GM18868 (cell line): Measurements from ENCODE around the gene VAC14.

Experiments
- ATAC-seq: cut with Tn5 transposase; IDR thresholded peaks from one replicate; pipeline ENCODE4 v1.9.1; 2021; ENCODE audit warnings: mild to moderate bottlenecking, moderate library complexity; ENCODE audit not compliant: unreplicated experiment

Gene VAC14

GRCh38 chr16:70665806-70666735, 134.9 kb downstream of the VAC14 start:
- no peak for ATAC-seq

DNA sequence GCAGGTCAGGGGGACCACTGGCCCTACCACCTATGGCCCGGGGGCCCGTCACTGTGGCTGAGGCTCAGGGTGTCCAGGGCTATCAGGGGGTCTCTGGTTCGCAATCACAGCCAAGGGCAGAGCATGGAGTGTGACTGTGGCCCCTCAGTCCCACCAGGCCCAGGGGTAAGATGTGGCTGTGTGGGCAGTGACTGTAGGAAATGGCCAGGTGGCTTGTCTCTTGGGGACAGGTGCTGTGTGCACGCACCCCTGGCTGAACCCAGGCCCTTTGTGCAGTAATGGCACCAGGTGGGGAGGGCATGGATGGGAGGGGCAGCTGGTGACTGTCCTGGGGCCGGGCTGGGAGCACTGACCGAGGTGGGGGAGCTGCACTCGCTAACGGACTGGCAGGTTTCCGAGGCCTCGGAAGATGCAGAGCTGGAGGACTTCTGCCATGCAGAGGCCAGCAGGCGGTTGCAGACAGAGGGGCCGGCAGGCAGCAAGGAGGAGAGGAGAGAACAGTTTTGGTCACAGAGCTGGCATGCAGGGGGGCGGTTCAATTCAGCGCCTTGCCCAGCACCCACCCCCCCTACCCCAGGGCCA, 135.8 kb downstream of the VAC14 start:
- ATAC-seq, result no peak

GRCh38 chr16:70664325-70665112, 136.4 kb downstream of the VAC14 start:
- no peak for ATAC-seq

GRCh38 chr16:70663524-70664324, 137.2 kb downstream of the VAC14 start:
- no peak for ATAC-seq

- ATAC-seq, result no peak
Measured at GRCh38 chr16:70662991-70663523, 137.9 kb downstream of the VAC14 start.

DNA sequence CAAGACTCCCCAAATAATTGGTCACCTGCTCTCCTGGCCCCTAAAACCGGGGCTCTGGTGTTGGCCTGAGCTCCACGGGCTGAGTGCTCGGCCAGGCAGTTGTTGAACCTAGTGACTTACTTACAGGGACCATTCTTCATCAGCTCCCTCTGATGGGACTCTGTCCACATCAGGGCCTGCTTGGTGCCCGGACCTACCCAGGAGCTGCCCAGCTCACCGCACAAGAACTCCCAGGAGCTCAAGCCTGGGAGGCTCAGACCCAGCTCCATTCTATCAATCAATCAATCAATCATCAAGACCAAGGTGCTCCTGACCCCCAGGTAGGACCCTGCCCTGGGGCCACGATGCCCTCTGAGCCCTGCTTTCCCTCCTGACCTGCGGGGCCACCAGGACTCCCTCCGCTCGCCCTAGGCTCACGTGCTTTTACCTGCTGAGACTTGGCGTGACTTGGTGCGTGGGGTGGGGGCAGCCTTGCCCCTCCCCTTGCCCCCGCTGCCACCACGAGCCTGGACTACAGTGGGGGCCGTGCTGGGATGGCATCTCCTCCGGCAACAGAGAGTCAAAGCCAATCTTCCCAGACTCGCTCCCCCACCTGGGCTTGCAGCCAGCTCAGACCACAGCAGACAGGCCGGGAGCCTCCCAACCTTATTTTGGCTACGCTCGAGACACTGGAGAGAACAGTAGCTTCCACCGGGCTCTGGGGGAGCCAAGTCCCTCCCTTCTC, 138.9 kb downstream of the VAC14 start:
- no peak for ATAC-seq

DNA sequence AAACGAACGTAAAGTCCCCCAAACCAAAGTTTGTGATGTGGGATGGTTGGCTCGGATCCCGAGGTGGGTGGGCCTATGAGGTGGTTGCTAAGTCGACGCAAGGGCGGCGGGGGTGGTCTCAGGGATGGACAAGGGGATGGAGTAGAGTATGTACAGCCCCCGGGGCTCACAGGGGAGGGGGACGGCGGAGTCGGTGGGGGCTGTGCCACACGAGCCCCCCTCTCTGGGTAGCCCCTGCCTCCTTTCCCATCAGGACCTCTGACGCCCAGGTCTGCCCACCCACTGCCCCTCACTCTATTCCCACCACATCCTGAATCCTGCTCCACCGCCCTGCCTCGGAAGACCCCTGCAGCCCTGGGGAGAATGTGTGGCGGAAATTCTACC, 139.4 kb downstream of the VAC14 start:
- ATAC-seq, result no peak

- ATAC-seq, result no peak
Measured at GRCh38 chr16:70660672-70661350, 140.1 kb downstream of the VAC14 start.

DNA sequence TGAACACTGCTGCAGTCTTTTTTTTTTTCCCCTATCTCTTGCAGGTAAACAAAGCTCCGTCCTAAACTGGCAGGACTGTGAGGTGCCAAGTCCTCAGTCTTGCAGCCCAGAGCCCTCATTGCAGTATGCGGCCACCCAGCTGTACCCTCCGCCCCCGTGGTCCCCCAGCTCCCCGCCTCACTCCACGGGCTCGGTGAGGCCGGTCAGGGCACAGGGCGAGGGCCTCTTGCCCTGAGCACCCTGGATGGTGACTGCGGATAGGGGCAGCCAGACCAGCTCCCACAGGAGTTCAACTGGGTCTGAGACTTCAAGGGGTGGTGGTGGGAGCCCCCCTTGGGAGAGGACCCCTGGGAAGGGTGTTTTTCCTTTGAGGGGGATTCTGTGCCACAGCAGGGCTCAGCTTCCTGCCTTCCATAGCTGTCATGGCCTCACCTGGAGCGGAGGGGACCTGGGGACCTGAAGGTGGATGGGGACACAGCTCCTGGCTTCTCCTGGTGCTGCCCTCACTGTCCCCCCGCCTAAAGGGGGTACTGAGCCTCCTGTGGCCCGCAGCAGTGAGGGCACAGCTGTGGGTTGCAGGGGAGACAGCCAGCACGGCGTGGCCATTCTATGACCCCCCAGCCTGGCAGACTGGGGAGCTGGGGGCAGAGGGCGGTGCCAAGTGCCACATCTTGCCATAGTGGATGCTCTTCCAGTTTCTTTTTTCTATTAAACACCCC, 140.8 kb downstream of the VAC14 start:
- no peak for ATAC-seq

- no peak for ATAC-seq
Measured at GRCh38 chr16:70659546-70659945, 141.4 kb downstream of the VAC14 start.

DNA sequence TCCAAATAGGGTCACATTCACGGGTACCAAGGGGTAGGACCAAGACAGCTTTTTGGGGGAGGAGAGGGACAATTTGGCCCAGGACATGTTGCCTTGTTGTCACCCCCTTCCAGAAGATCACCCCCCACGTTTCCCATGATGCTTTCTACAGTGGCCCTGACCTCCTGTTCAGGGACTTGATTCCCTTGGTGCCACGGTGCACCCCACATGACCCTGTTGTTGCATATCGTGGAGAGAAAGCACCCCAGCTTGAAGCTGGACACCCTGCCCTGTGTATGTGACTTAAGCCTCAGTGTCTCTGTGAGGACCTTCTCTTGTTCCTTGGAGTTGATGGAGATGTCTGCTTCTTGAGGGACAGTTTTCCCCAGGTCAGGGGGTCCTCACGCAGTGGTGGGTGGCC, 142.0 kb downstream of the VAC14 start:
- ATAC-seq, result no peak

GRCh38 chr16:70657956-70658355, 143.0 kb downstream of the VAC14 start:
- no peak for ATAC-seq

DNA sequence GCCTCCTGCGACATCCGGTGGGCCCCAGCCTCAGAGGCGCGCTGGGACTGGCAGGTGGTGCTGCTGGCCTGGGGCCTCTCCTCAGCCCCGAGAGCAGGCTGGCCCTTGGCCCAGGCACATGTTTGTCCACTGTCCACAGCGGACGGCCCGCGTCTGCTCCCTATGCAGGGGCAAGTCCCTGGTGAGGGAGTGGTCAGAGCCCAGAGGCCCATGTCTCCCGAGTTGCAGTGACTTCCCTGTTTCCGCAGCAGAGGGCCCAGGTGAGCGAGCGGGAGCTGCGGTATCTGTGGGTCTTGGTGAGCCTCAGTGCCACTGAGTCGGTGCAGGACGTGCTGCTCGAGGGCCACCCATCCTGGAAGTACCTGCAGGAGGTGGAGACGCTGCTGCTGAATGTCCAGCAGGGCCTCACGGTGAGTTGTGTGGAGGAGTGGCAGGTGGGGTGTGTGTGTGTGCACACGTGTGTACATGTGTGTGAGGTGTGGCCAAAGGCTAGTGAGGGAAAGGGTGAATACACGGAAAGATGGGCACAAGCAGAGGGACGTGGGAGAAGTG, 144.2 kb downstream of the VAC14 start:
- no peak for ATAC-seq

DNA sequence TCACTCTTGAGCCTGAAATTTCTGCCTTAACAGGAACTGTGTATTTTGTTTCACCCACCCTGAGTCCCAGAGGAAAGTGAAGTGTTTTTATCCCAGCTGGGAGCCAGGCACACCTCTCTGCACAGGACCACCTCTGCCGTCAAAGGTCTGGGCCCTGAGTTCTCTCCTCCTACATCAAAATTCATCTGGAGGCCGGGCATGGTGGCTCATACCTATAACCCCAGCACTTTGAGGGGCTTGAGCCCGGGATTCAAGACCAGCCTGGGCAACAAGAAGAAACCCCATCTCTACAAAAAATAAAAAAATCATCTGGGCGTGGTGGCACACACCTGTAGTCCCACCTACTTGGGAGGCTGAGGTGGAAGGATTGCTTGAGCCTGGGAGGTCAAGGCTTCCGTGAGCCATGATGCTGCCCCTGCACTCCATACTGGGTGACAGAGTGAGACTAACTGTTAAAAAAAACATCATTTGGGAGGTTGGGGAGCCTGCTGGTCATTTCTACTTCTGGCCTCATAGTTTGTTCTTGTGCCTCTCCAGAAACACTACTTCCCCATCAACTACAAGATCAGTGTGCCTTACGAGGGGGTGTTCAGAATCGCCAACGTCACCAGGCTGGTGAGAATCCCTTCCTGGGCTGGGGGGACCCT, 144.8 kb downstream of the VAC14 start:
- ATAC-seq, result no peak

DNA sequence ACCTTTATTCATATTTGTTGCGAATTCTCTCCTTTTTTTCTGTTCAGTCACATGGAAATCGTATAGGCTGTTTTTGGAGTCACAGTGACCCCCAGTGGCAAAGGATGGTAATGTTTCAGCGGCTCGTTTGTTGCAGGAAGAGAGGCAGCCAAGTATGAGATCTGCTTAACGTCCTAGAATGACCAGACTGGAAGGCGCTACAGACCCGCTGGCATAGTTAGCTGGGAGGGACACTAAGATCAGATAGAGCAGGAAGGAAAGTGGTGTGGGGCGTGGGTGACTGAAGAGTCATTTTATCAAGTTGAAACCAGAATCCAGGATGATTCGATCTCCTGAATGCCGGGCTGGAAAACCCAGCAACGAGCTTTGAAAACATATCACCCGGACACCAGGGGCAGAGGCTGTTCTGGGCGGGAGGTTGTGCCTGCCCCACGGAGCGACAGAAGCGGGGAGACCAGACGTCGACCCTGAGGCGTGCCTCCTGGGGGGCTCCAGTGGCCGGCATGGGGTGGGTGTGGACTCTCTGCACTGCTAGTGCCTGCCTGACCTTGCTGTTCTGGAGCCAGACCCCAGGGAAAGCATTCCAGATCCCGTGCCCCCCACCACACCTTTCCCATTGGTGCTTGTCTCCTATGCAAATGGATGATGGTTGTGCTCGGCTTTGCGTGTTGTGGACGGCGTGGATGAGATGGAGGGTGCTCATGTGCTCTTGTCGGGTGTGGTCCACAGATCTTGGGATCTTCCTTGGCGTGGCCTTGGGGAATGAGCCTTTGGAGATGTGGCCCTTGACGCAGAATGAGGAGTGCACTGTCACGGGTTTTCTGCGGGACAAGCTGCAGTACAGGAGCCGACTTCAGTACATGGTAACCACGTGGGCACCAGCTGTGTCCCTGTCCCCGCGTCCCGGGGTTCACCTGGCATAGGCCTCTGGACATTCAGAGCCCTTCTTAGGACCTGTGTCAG, 146.9 kb downstream of the VAC14 start:
- peak; percentile 63 for ATAC-seq

- ATAC-seq, result peak; percentile 12
Measured at GRCh38 chr16:70653406-70653805, 147.6 kb downstream of the VAC14 start.

GRCh38 chr16:70652322-70652721, 148.6 kb downstream of the VAC14 start:
- no peak for ATAC-seq
